IMR-90 (cell line): ENCODE data around the gene TPPP. TPM values are rescaled to one million over a fixed set of nuclear protein-coding genes. Genes with fewer than 3 reads are reported as not detected.

Source experiments
- ATAC-seq: fragments of 200-7000 bp; cut with Tn5 transposase; 2 replicates; pipeline ENCODE4 v1.9.1; 2020; ENCODE audit warnings: low read depth, mild to moderate bottlenecking, moderate library complexity
- BruUV-seq: library from RNA; stranded (reverse); fragments of 400-500 nt; replicated peaks from 2 replicates; lab custom pipeline; 2021; lab: Mats Ljungman, UMichigan
- CTCF ChIA-PET: fragments of 300-600 bp; formaldehyde crosslinking; extraction: SDS; loops from one replicate; lab custom pipeline; 2021; ENCODE audit warnings: antibody characterized with exemption; lab: Yijun Ruan, JAX
- POLR2A ChIA-PET: fragments of 300-600 bp; sonication (Branson Sonifier 250); formaldehyde crosslinking; loops from one replicate; lab custom pipeline; 2022; ENCODE audit warnings: antibody characterized with exemption; ENCODE audit not compliant: unreplicated experiment; lab: Charles Lee
- DNase-seq: peaks from one replicate; pipeline ENCODE4 v3.0.0; 2013
- H2AFZ ChIP-seq: replicated peaks from 2 replicates; pipeline ENCODE3; 2013; ENCODE audit warnings: low read length, mild to moderate bottlenecking; ENCODE audit not compliant: poor library complexity
- H2AK5ac ChIP-seq: 2 replicates; pipeline ENCODE4 v1.6.1; 2013; ENCODE audit warnings: low read depth, low read length, inconsistent platforms
- H2AK9ac ChIP-seq: replicated peaks from 2 replicates; pipeline ENCODE3; 2013; ENCODE audit warnings: mild to moderate bottlenecking, low read depth, low read length, moderate library complexity; ENCODE audit not compliant: poor library complexity
- H2BK120ac ChIP-seq: 2 replicates; pipeline ENCODE4 v1.6.1; 2013; ENCODE audit warnings: low read depth, low read length, inconsistent platforms
- H2BK15ac ChIP-seq: 3 replicates; pipeline ENCODE4 v1.6.1; 2013; ENCODE audit warnings: low read depth, low read length, inconsistent platforms
- H2BK20ac ChIP-seq: 2 replicates; pipeline ENCODE4 v1.6.1; 2013; ENCODE audit warnings: low read depth, mild to moderate bottlenecking, inconsistent platforms, low read length, moderate library complexity
- H2BK5ac ChIP-seq: 2 replicates; pipeline ENCODE4 v1.6.1; 2013; ENCODE audit warnings: mild to moderate bottlenecking, low read depth, low read length, inconsistent platforms; ENCODE audit not compliant: poor library complexity, severe bottlenecking
- H3K14ac ChIP-seq: replicated peaks from 2 replicates; pipeline ENCODE4 v1.6.1; 2013; ENCODE audit warnings: low read depth, low read length, inconsistent platforms
- H3K18ac ChIP-seq: 2 replicates; pipeline ENCODE4 v1.6.1; 2013; ENCODE audit warnings: low read depth, low read length, control low read depth
- H3K23ac ChIP-seq: 2 replicates; pipeline ENCODE4 v1.6.1; 2013; ENCODE audit warnings: low read depth, low read length, inconsistent platforms
- H3K27ac ChIP-seq: 2 replicates; pipeline ENCODE4 v1.5.1; 2013; ENCODE audit warnings: mild to moderate bottlenecking, control low read depth, low read length; ENCODE audit not compliant: insufficient read depth
- H3K27me3 ChIP-seq: 2 replicates; pipeline ENCODE4 v1.6.1; 2013; ENCODE audit warnings: low read length; ENCODE audit not compliant: control insufficient read depth, insufficient read depth
- H3K36me3 ChIP-seq: 2 replicates; pipeline ENCODE4 v1.6.1; 2013; ENCODE audit warnings: low read length, mixed read lengths; ENCODE audit not compliant: control insufficient read depth, insufficient read depth
- H3K4ac ChIP-seq: 2 replicates; pipeline ENCODE4 v1.6.1; 2013; ENCODE audit warnings: low read depth, low read length, inconsistent platforms
- H3K4me1 ChIP-seq: 2 replicates; pipeline ENCODE4 v1.6.1; 2013; ENCODE audit warnings: low read length, mixed read lengths; ENCODE audit not compliant: control insufficient read depth, insufficient read depth
- H3K4me2 ChIP-seq: 2 replicates; pipeline ENCODE4 v1.6.1; 2013; ENCODE audit warnings: low read depth, mild to moderate bottlenecking, control low read depth, low read length, moderate library complexity
- H3K4me3 ChIP-seq: 2 replicates; pipeline ENCODE4 v1.5.1; 2013; ENCODE audit warnings: low read depth, mild to moderate bottlenecking, control low read depth, low read length, moderate library complexity; ENCODE audit not compliant: insufficient read depth
- H3K56ac ChIP-seq: 2 replicates; pipeline ENCODE4 v1.6.1; 2013; ENCODE audit warnings: low read length, inconsistent platforms; ENCODE audit not compliant: insufficient read depth; ENCODE audit errors: extremely low read depth
- H3K79me1 ChIP-seq, 2 experiments: 2 replicates each; pipeline ENCODE4 v1.6.1; 2013; ENCODE audit warnings: low read length in 2 of 2, inconsistent platforms in 1 of 2, low read depth in 1 of 2
- H3K9ac ChIP-seq: 2 replicates; pipeline ENCODE4 v1.6.1; 2013; ENCODE audit warnings: low read depth, low read length, control low read depth
- H3K9me1 ChIP-seq: 2 replicates; pipeline ENCODE4 v1.6.1; 2013; ENCODE audit warnings: low read length, inconsistent platforms; ENCODE audit not compliant: insufficient read depth
- H3K9me3 ChIP-seq: 2 replicates; pipeline ENCODE4 v1.6.1; 2013; ENCODE audit warnings: low read length; ENCODE audit not compliant: control insufficient read depth, insufficient read depth
- H4K20me1 ChIP-seq: 2 replicates; pipeline ENCODE4 v1.6.1; 2013; ENCODE audit warnings: low read length, inconsistent platforms; ENCODE audit not compliant: insufficient read depth
- H4K5ac ChIP-seq: 2 replicates; pipeline ENCODE4 v1.6.1; 2013; ENCODE audit warnings: mild to moderate bottlenecking, low read depth, low read length, control low read depth
- H4K8ac ChIP-seq, 2 experiments: 2 replicates each; pipeline ENCODE4 v1.6.1; 2013; ENCODE audit warnings: low read depth in 2 of 2, low read length in 2 of 2, control low read depth in 1 of 2, inconsistent platforms in 1 of 2
- H4K91ac ChIP-seq: 2 replicates; pipeline ENCODE4 v1.6.1; 2013; ENCODE audit warnings: low read depth, low read length, inconsistent platforms; ENCODE audit not compliant: insufficient read depth
- BHLHE40 ChIP-seq: fragments of 150-350 bp; IDR thresholded peaks from 2 replicates; pipeline ENCODE4 v1.6.1; 2016; ENCODE audit warnings: mild to moderate bottlenecking, low read depth, low read length
- CTCF ChIP-seq: conservative IDR thresholded peaks from 2 replicates; pipeline ENCODE4 v1.5.1; 2012; ENCODE audit warnings: mild to moderate bottlenecking, low read depth, low read length, improper control_type of control experiment
- MAFK ChIP-seq: IDR thresholded peaks from 2 replicates; pipeline ENCODE4 v1.6.1; 2012; ENCODE audit warnings: low read depth, low read length, improper control_type of control experiment
- MXI1 ChIP-seq: IDR thresholded peaks from 2 replicates; pipeline ENCODE4 v1.6.1; 2012; ENCODE audit warnings: low read depth, mild to moderate bottlenecking, low read length, moderate library complexity, borderline replicate concordance
- RAD21 ChIP-seq: IDR thresholded peaks from 2 replicates; pipeline ENCODE4 v1.6.1; 2012; ENCODE audit warnings: low read length, improper control_type of control experiment
- RCOR1 ChIP-seq: IDR thresholded peaks from 2 replicates; pipeline ENCODE4 v1.6.1; 2012; ENCODE audit warnings: mild to moderate bottlenecking, low read length, improper control_type of control experiment; ENCODE audit not compliant: insufficient replicate concordance
- SMC3 ChIP-seq: fragments of 150-350 bp; IDR thresholded peaks from 2 replicates; pipeline ENCODE4 v1.6.1; 2016; ENCODE audit warnings: low read depth, mild to moderate bottlenecking, antibody characterized with exemption, low read length, moderate library complexity
- USF2 ChIP-seq: fragments of 150-350 bp; IDR thresholded peaks from 2 replicates; pipeline ENCODE4 v1.6.1; 2017; ENCODE audit warnings: mild to moderate bottlenecking, antibody characterized with exemption, low read length, low read depth
- WGBS, 2 experiments: methylation state at CpG; one replicate each; pipeline versions ENCODE4 v1.1.5 to v1.1.7; 2013; ENCODE audit warnings: missing lambda C conversion rate in 2 of 2; ENCODE audit not compliant: insufficient read length in 1 of 2; ENCODE audit errors: extremely low coverage in 2 of 2; 5-methylcytosine and 5-hydroxymethylcytosine counted together
- dilution Hi-C: fragments of 300-500 bp; cut with HindIII; formaldehyde crosslinking; loops from one replicate; pipeline ENCODE4 v1.14.3; 2018; ENCODE audit warnings: low sequenced_read_pairs; ENCODE audit not compliant: unreplicated experiment
- in situ Hi-C: fragments of 300-500 bp; cut with MboI; formaldehyde crosslinking; loops from 3 replicates; pipeline ENCODE4 v1.14.3; 2019; ENCODE audit warnings: low sequenced_read_pairs, inconsistent platforms, mixed read lengths
- intact Hi-C: fragments of 100-400 bp; cut with micrococcal nuclease; formaldehyde crosslinking; loops from 2 replicates; pipeline ENCODE4 v1.10.0; 2022
- polyA plus RNA-seq, 3 experiments: library from polyadenylated mRNA; depleted of rRNA; stranded (reverse); fragments of >200 nt; gene quantifications; 2 replicates each; pipeline ENCODE4 v1.2.3, GENCODE V29; 2012; ENCODE audit warnings: low replicate concordance in 1 of 3
- total RNA-seq: library from RNA; depleted of rRNA; stranded (reverse); fragments of >200 nt; gene quantifications from 2 replicates; pipeline ENCODE4 v1.2.3, GENCODE V29; 2012

Gene TPPP
- total and polyA plus RNA-seq, 2 of the 4 experiments (the other 2 are of a cell fraction) = under 0.01 to 0.07 TPM

GRCh38 chr5:639584-640213 lies 53.5 kb downstream of the TPPP start:
- WGBS, 2 experiments = 94% methylated on average over 10 of the region's 20 CpGs; no CpG with 5 or more reads in 1 of the 2 experiments
- Histone ChIP-seq H3K56ac (no peak overlapping the region), H2AK9ac (peak overlapping the region; percentile 65), H3K36me3 (peaks cover 24% of the 10 kb centered on the region), H2BK15ac (no peak overlapping the region), H3K9me1 (no peaks in the 10 kb centered on the region), H2BK5ac (no peak overlapping the region), H3K4me1 (no peaks in the 10 kb centered on the region), H4K5ac (no peak overlapping the region), H2BK20ac (no peak overlapping the region), H3K4ac (no peak overlapping the region), H3K79me1 (no peaks in the 10 kb centered on the region), H2AFZ (no peak overlapping the region), H3K14ac (no peak overlapping the region), H3K23ac (no peak overlapping the region), H3K9ac (no peak overlapping the region), H3K4me3 (no peak overlapping the region), H4K8ac (no peak overlapping the region), H4K91ac (no peak overlapping the region), H2AK5ac (no peak overlapping the region), H3K27me3 (no peaks in the 10 kb centered on the region), H3K18ac (no peak overlapping the region), H2BK120ac (no peak overlapping the region), H3K4me2 (no peak overlapping the region), H3K9me3 (no peaks in the 10 kb centered on the region; the same call in 1 of the 2 replicates), H3K27ac (no peak overlapping the region), H4K20me1 (no peaks in the 10 kb centered on the region)
- dilution Hi-C loops (no loop called here), in situ Hi-C loops (no loop called here), intact Hi-C loops (no loop called here)
- CTCF ChIA-PET = no interaction called here
- POLR2A ChIA-PET = no interaction called here
- TF ChIP-seq SMC3 (no peak), BHLHE40 (no peak), USF2 (no peak), RAD21 (no peak), CTCF (no peak), MAFK (no peak), MXI1 (no peak), RCOR1 (no peak)
- BruUV-seq = no TSS peak
- DNase-seq (no peak), ATAC-seq (no peak)
